Peyer's patch (tissue), 4 donors: ENCODE results near the gene MRAS.

ENCODE experiments used
- POLR2A ChIP-seq, 2 donors: fragments of 450-650 bp; IDR thresholded peaks; one replicate each; pipeline ENCODE4 v1.5.1; 2017; ENCODE audit warnings: antibody characterized with exemption in 2 of 2, mild to moderate bottlenecking in 2 of 2, moderate library complexity in 2 of 2
- TF ChIP-seq, protein P1 (sequence below), 6 experiments: fragments of 450-650 bp in 4 of 6; fragments of 200-600 bp in 2 of 6; sonication (generic) in 1 of 6; IDR thresholded peaks; one replicate each; pipeline ENCODE4 v1.5.1; 2017 to 2019; ENCODE audit warnings: antibody characterized with exemption in 6 of 6, mild to moderate bottlenecking in 3 of 6, moderate library complexity in 1 of 6

DNA sequence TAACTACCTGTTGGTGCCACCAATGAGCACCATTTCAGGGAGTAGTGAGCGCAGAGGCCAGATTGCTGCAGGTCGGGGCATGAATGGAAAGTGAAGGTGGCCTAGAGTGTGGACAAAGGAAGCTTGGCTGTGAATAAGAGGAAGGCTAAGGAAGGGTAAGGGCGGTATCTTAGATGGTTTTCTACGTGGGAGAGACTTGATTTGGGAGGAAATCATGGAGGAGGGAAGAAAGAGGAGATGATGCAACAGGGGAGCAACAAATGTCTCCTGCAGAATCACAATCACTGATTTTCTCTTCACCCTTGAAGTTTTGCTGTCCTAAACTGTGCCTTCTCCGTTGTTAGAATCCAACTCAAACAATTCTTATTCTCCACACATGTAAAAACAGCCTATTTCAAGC is 40.5 kb upstream of the MRAS start:
- TF ChIP-seq, protein P1, sequence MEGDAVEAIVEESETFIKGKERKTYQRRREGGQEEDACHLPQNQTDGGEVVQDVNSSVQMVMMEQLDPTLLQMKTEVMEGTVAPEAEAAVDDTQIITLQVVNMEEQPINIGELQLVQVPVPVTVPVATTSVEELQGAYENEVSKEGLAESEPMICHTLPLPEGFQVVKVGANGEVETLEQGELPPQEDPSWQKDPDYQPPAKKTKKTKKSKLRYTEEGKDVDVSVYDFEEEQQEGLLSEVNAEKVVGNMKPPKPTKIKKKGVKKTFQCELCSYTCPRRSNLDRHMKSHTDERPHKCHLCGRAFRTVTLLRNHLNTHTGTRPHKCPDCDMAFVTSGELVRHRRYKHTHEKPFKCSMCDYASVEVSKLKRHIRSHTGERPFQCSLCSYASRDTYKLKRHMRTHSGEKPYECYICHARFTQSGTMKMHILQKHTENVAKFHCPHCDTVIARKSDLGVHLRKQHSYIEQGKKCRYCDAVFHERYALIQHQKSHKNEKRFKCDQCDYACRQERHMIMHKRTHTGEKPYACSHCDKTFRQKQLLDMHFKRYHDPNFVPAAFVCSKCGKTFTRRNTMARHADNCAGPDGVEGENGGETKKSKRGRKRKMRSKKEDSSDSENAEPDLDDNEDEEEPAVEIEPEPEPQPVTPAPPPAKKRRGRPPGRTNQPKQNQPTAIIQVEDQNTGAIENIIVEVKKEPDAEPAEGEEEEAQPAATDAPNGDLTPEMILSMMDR (IDR thresholded peaks at IDR 0.05): no peak
- TF ChIP-seq POLR2A (IDR thresholded peaks at IDR 0.05): no peak
